Neural cell (in vitro differentiated cells): Measurements from ENCODE around the gene NCLN. TPM values are rescaled to one million over a fixed set of nuclear protein-coding genes. Genes with fewer than 3 reads are reported as not detected.
A peak's percentile ranks its signal among the peaks of the same experiment; 100 is the strongest.

Experiments used
- H2AFZ ChIP-seq: fragments of 200-600, 300-800 bp; sonication (generic), shearing (Covaris generic); 2 replicates; pipeline ENCODE4 v1.6.0; 2014; ENCODE audit warnings: low read depth, mild to moderate bottlenecking, antibody characterized with exemption, low read length, moderate library complexity
- H3F3A ChIP-seq: fragments of 200-600 bp; shearing (Covaris generic); 2 replicates; pipeline ENCODE4 v1.6.1; 2016; ENCODE audit warnings: mild to moderate bottlenecking, moderate library complexity, mixed read lengths, antibody characterized with exemption, low read length; ENCODE audit not compliant: insufficient read depth, poor library complexity, severe bottlenecking
- H3K27ac ChIP-seq: fragments of 200-600, 300-800 bp; sonication (generic), shearing (Covaris generic); 2 replicates; pipeline ENCODE4 v1.5.1; 2014; ENCODE audit warnings: mild to moderate bottlenecking, low read length, moderate library complexity
- H3K27me3 ChIP-seq: fragments of 300-800, 200-600 bp; sonication (generic), shearing (Covaris generic); 2 replicates; pipeline ENCODE4 v1.6.0; 2014; ENCODE audit warnings: mild to moderate bottlenecking, low read depth, low read length, moderate library complexity; ENCODE audit not compliant: insufficient read depth
- H3K36me3 ChIP-seq: fragments of 300-800, 200-600 bp; sonication (generic), shearing (Covaris generic); 2 replicates; pipeline ENCODE4 v1.5.1; 2014; ENCODE audit warnings: mild to moderate bottlenecking, antibody characterized with exemption, low read length, moderate library complexity; ENCODE audit not compliant: insufficient read depth
- H3K4me2 ChIP-seq: fragments of 300-800, 200-600 bp; sonication (generic), shearing (Covaris generic); 2 replicates; pipeline ENCODE4 v1.6.0; 2014; ENCODE audit warnings: mild to moderate bottlenecking, low read length
- H3K4me3 ChIP-seq: fragments of 300-800, 200-600 bp; sonication (generic), shearing (Covaris generic); 2 replicates; pipeline ENCODE4 v1.5.1; 2014; ENCODE audit warnings: mild to moderate bottlenecking, low read length, moderate library complexity
- H3K79me2 ChIP-seq: fragments of 200-600 bp; shearing (Covaris generic); replicated peaks from 2 replicates; pipeline ENCODE4 v1.6.0; 2014; ENCODE audit warnings: mild to moderate bottlenecking, low read length, moderate library complexity; ENCODE audit not compliant: insufficient read depth
- H3K9ac ChIP-seq: fragments of 300-800, 200-600 bp; sonication (generic), shearing (Covaris generic); 2 replicates; pipeline ENCODE4 v1.6.1; 2016; ENCODE audit warnings: mild to moderate bottlenecking, low read length, mixed read lengths
- H3K9me2 ChIP-seq: fragments of 200-600 bp; shearing (Covaris generic); 2 replicates; pipeline ENCODE4 v1.6.1; 2016; ENCODE audit warnings: mild to moderate bottlenecking, low read length, mixed read lengths; ENCODE audit not compliant: insufficient read depth
- H3K9me3 ChIP-seq: fragments of 200-600, 300-800 bp; sonication (generic), shearing (Covaris generic); 2 replicates; pipeline ENCODE4 v1.6.1; 2016; ENCODE audit warnings: mild to moderate bottlenecking, mixed run types, low read length, moderate library complexity, mixed read lengths
- H4K20me1 ChIP-seq: fragments of 200-600 bp; shearing (Covaris generic); 2 replicates; pipeline ENCODE4 v1.6.1; 2016; ENCODE audit warnings: mild to moderate bottlenecking, mixed run types; ENCODE audit not compliant: insufficient read depth
- EP300 ChIP-seq: fragments of 450-650 bp; conservative IDR thresholded peaks from 2 replicates; pipeline ENCODE4 v1.6.1; 2014; ENCODE audit warnings: antibody characterized with exemption, mild to moderate bottlenecking, moderate library complexity; ENCODE audit not compliant: poor library complexity, severe bottlenecking
- EZH2 ChIP-seq: fragments of 200-600, 300-800 bp; shearing (Covaris generic), sonication (generic); IDR thresholded peaks from 2 replicates; pipeline ENCODE4 v1.6.1; 2014; ENCODE audit warnings: antibody characterized with exemption, low read length, borderline replicate concordance, mild to moderate bottlenecking; ENCODE audit not compliant: insufficient read depth, poor library complexity, severe bottlenecking
- MXI1 ChIP-seq: fragments of 450-650 bp; conservative IDR thresholded peaks from 2 replicates; pipeline ENCODE4 v1.6.1; 2014; ENCODE audit warnings: antibody characterized with exemption, mild to moderate bottlenecking; ENCODE audit not compliant: poor library complexity, severe bottlenecking
- POLR2AphosphoS5 ChIP-seq: IDR thresholded peaks from 2 replicates; pipeline ENCODE4 v1.6.1; 2012
- RAD21 ChIP-seq: fragments of 450-650 bp; conservative IDR thresholded peaks from 2 replicates; pipeline ENCODE4 v1.6.1; 2014; ENCODE audit warnings: antibody characterized with exemption, mild to moderate bottlenecking, moderate library complexity
- SMC3 ChIP-seq: fragments of 450-650 bp; conservative IDR thresholded peaks from 2 replicates; pipeline ENCODE4 v1.6.1; 2014; ENCODE audit warnings: antibody characterized with exemption, mild to moderate bottlenecking, moderate library complexity; ENCODE audit not compliant: poor library complexity
- TAF1 ChIP-seq: IDR thresholded peaks from 2 replicates; pipeline ENCODE4 v1.6.1; 2012; ENCODE audit warnings: low read depth
- polyA plus RNA-seq: library from polyadenylated mRNA; depleted of rRNA; stranded (reverse); fragments of >200 nt; gene quantifications from 2 replicates; pipeline ENCODE4 v1.2.3, GENCODE V29; 2014
- TF ChIP-seq, protein P1 (sequence below): fragments of 450-650 bp; IDR thresholded peaks from 2 replicates; pipeline ENCODE4 v1.5.1; 2014; ENCODE audit warnings: antibody characterized with exemption, mild to moderate bottlenecking, moderate library complexity; ENCODE audit not compliant: poor library complexity, severe bottlenecking
- TF ChIP-seq, protein P2 (sequence below): IDR thresholded peaks from 2 replicates; pipeline ENCODE4 v1.6.1; 2012; ENCODE audit warnings: borderline replicate concordance

The NCLN gene
- polyA plus RNA-seq, 1 donor from 2014 or later = 23.5 TPM

DNA sequence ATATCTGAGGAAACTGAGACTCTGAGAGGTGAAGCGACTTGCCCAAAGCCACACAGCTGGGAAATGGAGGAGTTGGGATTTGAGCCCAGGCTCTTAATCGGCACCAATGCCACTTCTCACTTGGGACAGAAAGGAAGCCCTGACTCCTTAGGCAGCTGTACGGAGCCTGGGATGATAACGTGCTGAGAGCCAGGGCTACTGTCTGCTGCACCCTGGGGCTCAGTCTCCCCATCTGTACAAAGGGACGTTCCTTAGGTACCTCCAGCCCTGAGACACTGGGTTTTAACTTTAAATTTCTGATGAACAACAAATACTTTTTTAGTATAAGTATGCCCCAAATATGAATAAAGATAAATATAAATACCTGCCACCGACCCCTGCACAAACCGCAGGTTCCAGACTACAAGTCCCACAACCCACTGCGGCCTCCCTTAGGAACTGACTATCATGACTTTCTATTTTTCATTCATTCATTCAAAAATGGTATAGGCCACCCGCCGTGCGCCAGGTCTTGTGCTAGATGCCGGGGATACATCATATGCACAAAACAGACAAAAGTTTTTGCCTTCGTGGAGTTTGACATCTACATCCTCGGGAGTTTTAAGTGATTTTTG, 776 bp upstream of the NCLN start:
- Histone ChIP-seq H3K9ac (peak overlapping the region; percentile 72), H3K4me3 (peak overlapping the region; percentile 98), H3K4me2 (no peak overlapping the region), H3K27me3 (no peaks in the 10 kb centered on the region), H3K9me2 (no peaks in the 10 kb centered on the region), H4K20me1 (no peaks in the 10 kb centered on the region), H3F3A (no peaks in the 10 kb centered on the region), H2AFZ (peak overlapping the region; percentile 78), H3K9me3 (no peaks in the 10 kb centered on the region), H3K36me3 (no peaks in the 10 kb centered on the region), H3K27ac (peak overlapping the region; percentile 61), H3K79me2 (peaks cover 10% of the 10 kb centered on the region)
- no peak for TF ChIP-seq RAD21
- TF ChIP-seq, protein P1, sequence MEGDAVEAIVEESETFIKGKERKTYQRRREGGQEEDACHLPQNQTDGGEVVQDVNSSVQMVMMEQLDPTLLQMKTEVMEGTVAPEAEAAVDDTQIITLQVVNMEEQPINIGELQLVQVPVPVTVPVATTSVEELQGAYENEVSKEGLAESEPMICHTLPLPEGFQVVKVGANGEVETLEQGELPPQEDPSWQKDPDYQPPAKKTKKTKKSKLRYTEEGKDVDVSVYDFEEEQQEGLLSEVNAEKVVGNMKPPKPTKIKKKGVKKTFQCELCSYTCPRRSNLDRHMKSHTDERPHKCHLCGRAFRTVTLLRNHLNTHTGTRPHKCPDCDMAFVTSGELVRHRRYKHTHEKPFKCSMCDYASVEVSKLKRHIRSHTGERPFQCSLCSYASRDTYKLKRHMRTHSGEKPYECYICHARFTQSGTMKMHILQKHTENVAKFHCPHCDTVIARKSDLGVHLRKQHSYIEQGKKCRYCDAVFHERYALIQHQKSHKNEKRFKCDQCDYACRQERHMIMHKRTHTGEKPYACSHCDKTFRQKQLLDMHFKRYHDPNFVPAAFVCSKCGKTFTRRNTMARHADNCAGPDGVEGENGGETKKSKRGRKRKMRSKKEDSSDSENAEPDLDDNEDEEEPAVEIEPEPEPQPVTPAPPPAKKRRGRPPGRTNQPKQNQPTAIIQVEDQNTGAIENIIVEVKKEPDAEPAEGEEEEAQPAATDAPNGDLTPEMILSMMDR = no peak
- TF ChIP-seq TAF1 = no peak
- no peak for TF ChIP-seq EP300
- no peak for TF ChIP-seq EZH2
- TF ChIP-seq, protein P2, sequence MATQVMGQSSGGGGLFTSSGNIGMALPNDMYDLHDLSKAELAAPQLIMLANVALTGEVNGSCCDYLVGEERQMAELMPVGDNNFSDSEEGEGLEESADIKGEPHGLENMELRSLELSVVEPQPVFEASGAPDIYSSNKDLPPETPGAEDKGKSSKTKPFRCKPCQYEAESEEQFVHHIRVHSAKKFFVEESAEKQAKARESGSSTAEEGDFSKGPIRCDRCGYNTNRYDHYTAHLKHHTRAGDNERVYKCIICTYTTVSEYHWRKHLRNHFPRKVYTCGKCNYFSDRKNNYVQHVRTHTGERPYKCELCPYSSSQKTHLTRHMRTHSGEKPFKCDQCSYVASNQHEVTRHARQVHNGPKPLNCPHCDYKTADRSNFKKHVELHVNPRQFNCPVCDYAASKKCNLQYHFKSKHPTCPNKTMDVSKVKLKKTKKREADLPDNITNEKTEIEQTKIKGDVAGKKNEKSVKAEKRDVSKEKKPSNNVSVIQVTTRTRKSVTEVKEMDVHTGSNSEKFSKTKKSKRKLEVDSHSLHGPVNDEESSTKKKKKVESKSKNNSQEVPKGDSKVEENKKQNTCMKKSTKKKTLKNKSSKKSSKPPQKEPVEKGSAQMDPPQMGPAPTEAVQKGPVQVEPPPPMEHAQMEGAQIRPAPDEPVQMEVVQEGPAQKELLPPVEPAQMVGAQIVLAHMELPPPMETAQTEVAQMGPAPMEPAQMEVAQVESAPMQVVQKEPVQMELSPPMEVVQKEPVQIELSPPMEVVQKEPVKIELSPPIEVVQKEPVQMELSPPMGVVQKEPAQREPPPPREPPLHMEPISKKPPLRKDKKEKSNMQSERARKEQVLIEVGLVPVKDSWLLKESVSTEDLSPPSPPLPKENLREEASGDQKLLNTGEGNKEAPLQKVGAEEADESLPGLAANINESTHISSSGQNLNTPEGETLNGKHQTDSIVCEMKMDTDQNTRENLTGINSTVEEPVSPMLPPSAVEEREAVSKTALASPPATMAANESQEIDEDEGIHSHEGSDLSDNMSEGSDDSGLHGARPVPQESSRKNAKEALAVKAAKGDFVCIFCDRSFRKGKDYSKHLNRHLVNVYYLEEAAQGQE = no peak
- TF ChIP-seq POLR2AphosphoS5 = no peak
- TF ChIP-seq SMC3 = no peak
- no peak for TF ChIP-seq MXI1

DNA sequence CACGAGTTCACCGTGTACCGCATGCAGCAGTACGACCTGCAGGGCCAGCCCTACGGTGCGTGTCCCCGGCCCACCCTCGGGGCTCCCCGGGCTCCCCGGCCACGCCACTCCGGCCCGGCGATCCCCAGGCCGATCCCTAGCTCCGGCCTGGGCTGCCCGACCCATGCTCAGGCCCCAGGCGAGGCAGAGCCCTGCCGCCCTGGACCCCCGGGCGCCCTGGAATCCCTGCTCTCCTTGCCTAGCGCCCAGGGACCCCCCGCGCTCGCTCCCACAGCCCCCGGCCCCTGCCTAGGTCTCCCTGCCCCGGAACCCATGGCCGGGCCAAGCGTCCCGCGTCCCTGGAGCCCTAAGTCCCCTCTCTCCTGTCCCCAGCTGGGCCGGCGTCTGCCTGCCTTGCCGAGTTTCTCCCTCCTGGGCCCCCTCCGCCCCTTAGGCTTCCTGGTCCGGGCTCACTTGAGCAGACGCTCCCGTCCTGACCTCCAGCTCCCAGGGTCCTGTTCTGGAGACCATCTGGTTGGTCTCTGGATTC, 494 bp downstream of the NCLN start:
- H3K9ac ChIP-seq = peak overlapping the region; percentile 72
- no peak overlapping the region for H2AFZ ChIP-seq

More for the DNA sequence above, 494 bp downstream of the NCLN start:
- Histone ChIP-seq H3K79me2 (peaks cover 10% of the 10 kb centered on the region), H3K27me3 (no peaks in the 10 kb centered on the region), H3K9me3 (no peaks in the 10 kb centered on the region), H4K20me1 (no peaks in the 10 kb centered on the region), H3K27ac (no peak overlapping the region), H3K9me2 (no peaks in the 10 kb centered on the region), H3K36me3 (no peaks in the 10 kb centered on the region), H3K4me2 (peak overlapping the region; percentile 78), H3K4me3 (peak overlapping the region; percentile 98), H3F3A (no peaks in the 10 kb centered on the region)
- TF ChIP-seq, protein P2 = no peak
- TF ChIP-seq, protein P1 = no peak
- TF ChIP-seq EP300 (no peak), TAF1 (no peak), POLR2AphosphoS5 (no peak), SMC3 (peak; percentile 21), MXI1 (peak; percentile 59)
